ENCODE measurements around the gene RLN3.
"Not testable (repeated sequence)": the region's sequence is repeated elsewhere in the genome, so short reads cannot be mapped to it uniquely, and the experiment has no call there.

Gene RLN3

GRCh38 chr19:14023404-14024235, 4.3 kb upstream of the RLN3 start:
- Mint-ChIP-seq H3K4me1 (ENCODE audit: low read depth) (peaks cover 13% of the 10 kb centered on the region), H3K4me3 (no peak overlapping the region), H3K36me3 (ENCODE audit: low read depth) (no peaks in the 10 kb centered on the region), H3K27ac (no peak overlapping the region), H3K27me3 (no peaks in the 10 kb centered on the region), H3K9me3 (no peaks in the 10 kb centered on the region)
- DNase-seq, result no peak

GRCh38 chr19:14026652-14027192, 1.2 kb upstream of the RLN3 start:
- H3K36me3 Mint-ChIP-seq (ENCODE audit: low read depth); H3K27ac Mint-ChIP-seq; DNase-seq; H3K9me3 Mint-ChIP-seq; H3K4me3 Mint-ChIP-seq; H3K27me3 Mint-ChIP-seq: not testable (repeated sequence)
- H3K4me1 Mint-ChIP-seq (ENCODE audit: low read depth), result peaks cover 17% of the 10 kb centered on the region

GRCh38 chr19:14028901-14029300, 953 bp downstream of the RLN3 start:
- no peak overlapping the region for H3K27ac Mint-ChIP-seq
- H3K4me3 Mint-ChIP-seq, result no peak overlapping the region
- H3K27me3 Mint-ChIP-seq, result no peaks in the 10 kb centered on the region
- peaks cover 18% of the 10 kb centered on the region for H3K4me1 Mint-ChIP-seq (ENCODE audit: low read depth)
- no peaks in the 10 kb centered on the region for H3K9me3 Mint-ChIP-seq
- H3K36me3 Mint-ChIP-seq (ENCODE audit: low read depth), result peaks cover 12% of the 10 kb centered on the region
- DNase-seq, result no peak

- peak overlapping the region; percentile 75 for H3K27ac Mint-ChIP-seq
- H3K4me3 Mint-ChIP-seq, result peak overlapping the region; percentile 93
- H3K36me3 Mint-ChIP-seq (ENCODE audit: low read depth), result peaks cover 26% of the 10 kb centered on the region
- peaks cover 21% of the 10 kb centered on the region for H3K4me1 Mint-ChIP-seq (ENCODE audit: low read depth)
- no peaks in the 10 kb centered on the region for H3K27me3 Mint-ChIP-seq
- no peak for DNase-seq
- H3K9me3 Mint-ChIP-seq, result no peaks in the 10 kb centered on the region
These were observed 3.2 kb downstream of the RLN3 start for GRCh38 chr19:14030997-14031718.

- Mint-ChIP-seq H3K27ac (peak within 1 kb of the TSS; percentile 94), H3K36me3 (ENCODE audit: low read depth) (peaks cover 33% of the 10 kb centered on the region), H3K9me3 (no peaks in the 10 kb centered on the region), H3K4me3 (peak within 1 kb of the TSS; percentile 93), H3K4me1 (ENCODE audit: low read depth) (peaks cover 20% of the 10 kb centered on the region), H3K27me3 (no peaks in the 10 kb centered on the region)
- peak; percentile 86 for DNase-seq
These were observed 4.0 kb downstream of the RLN3 start, which contains the start of gene IL27RA for GRCh38 chr19:14031719-14032480. IL27RA (plus strand) TSS chr19:14031762; CDS start chr19:14031873, 111 bp downstream.

GRCh38 chr19:14033946-14034345, 6.0 kb downstream of the RLN3 start:
- Mint-ChIP-seq H3K9me3 (no peaks in the 10 kb centered on the region), H3K27me3 (no peaks in the 10 kb centered on the region), H3K36me3 (ENCODE audit: low read depth) (peaks cover 53% of the 10 kb centered on the region), H3K4me1 (ENCODE audit: low read depth) (peaks cover 20% of the 10 kb centered on the region), H3K27ac (peak overlapping the region; percentile 73), H3K4me3 (peak overlapping the region; percentile 38)
- no peak for DNase-seq

- Mint-ChIP-seq H3K36me3 (ENCODE audit: low read depth) (peaks cover 65% of the 10 kb centered on the region), H3K27ac (peak overlapping the region; percentile 29), H3K4me1 (ENCODE audit: low read depth) (peaks cover 20% of the 10 kb centered on the region)
- H3K27me3 Mint-ChIP-seq, H3K4me3 Mint-ChIP-seq, H3K9me3 Mint-ChIP-seq, DNase-seq: not testable (repeated sequence)
These were observed 7.2 kb downstream of the RLN3 start for GRCh38 chr19:14035159-14035558.

- Mint-ChIP-seq H3K4me1 (ENCODE audit: low read depth) (peaks cover 20% of the 10 kb centered on the region), H3K27me3 (no peaks in the 10 kb centered on the region), H3K9me3 (no peaks in the 10 kb centered on the region), H3K4me3 (no peak overlapping the region), H3K36me3 (ENCODE audit: low read depth) (peaks cover 70% of the 10 kb centered on the region), H3K27ac (no peak overlapping the region)
- DNase-seq, result no peak
These were observed 7.8 kb downstream of the RLN3 start for GRCh38 chr19:14035706-14036105.

- Mint-ChIP-seq H3K4me3 (no peak overlapping the region), H3K27ac (no peak overlapping the region), H3K36me3 (ENCODE audit: low read depth) (peaks cover 76% of the 10 kb centered on the region)
These were observed 11.2 kb downstream of the RLN3 start for GRCh38 chr19:14039181-14039580.

GRCh38 chr19:14042659-14043608, 15.0 kb downstream of the RLN3 start:
- peaks cover 83% of the 10 kb centered on the region for H3K36me3 Mint-ChIP-seq (ENCODE audit: low read depth)
- H3K27ac Mint-ChIP-seq, result peak overlapping the region; percentile 77

More at GRCh38 chr19:14039181-14039580, 11.2 kb downstream of the RLN3 start:
- H3K9me3 Mint-ChIP-seq, result no peaks in the 10 kb centered on the region
- no peaks in the 10 kb centered on the region for H3K27me3 Mint-ChIP-seq
- peaks cover 8% of the 10 kb centered on the region for H3K4me1 Mint-ChIP-seq (ENCODE audit: low read depth)
- no peak for DNase-seq

GRCh38 chr19:14047866-14048265, 19.9 kb downstream of the RLN3 start:
- peaks cover 87% of the 10 kb centered on the region for H3K36me3 Mint-ChIP-seq (ENCODE audit: low read depth)
- not testable (repeated sequence) for H3K27ac Mint-ChIP-seq, H3K27me3 Mint-ChIP-seq, H3K4me3 Mint-ChIP-seq, DNase-seq, H3K9me3 Mint-ChIP-seq
- H3K4me1 Mint-ChIP-seq (ENCODE audit: low read depth), result peaks cover 12% of the 10 kb centered on the region

More at GRCh38 chr19:14042659-14043608, 15.0 kb downstream of the RLN3 start:
- H3K4me1 Mint-ChIP-seq (ENCODE audit: low read depth), result peaks cover 11% of the 10 kb centered on the region
- H3K4me3 Mint-ChIP-seq, DNase-seq, H3K9me3 Mint-ChIP-seq, H3K27me3 Mint-ChIP-seq: not testable (repeated sequence)

GRCh38 chr19:14048443-14049153, 20.6 kb downstream of the RLN3 start:
- peak; percentile 87 for DNase-seq
- Mint-ChIP-seq H3K4me3 (no peak overlapping the region), H3K9me3 (no peaks in the 10 kb centered on the region), H3K27ac (peak overlapping the region; percentile 52), H3K36me3 (ENCODE audit: low read depth) (peaks cover 89% of the 10 kb centered on the region), H3K4me1 (ENCODE audit: low read depth) (peaks cover 12% of the 10 kb centered on the region), H3K27me3 (no peaks in the 10 kb centered on the region)

- Mint-ChIP-seq H3K36me3 (ENCODE audit: low read depth) (peaks cover 74% of the 10 kb centered on the region), H3K27me3 (no peaks in the 10 kb centered on the region), H3K27ac (no peak overlapping the region), H3K4me3 (no peak overlapping the region), H3K9me3 (no peaks in the 10 kb centered on the region), H3K4me1 (ENCODE audit: low read depth) (peaks cover 12% of the 10 kb centered on the region)
- DNase-seq, result no peak
These were observed 22.6 kb downstream of the RLN3 start for GRCh38 chr19:14050512-14050911.
